ENCODE results near the gene UBE2C. TPM values are rescaled to one million over a fixed set of nuclear protein-coding genes. Genes with fewer than 3 reads are reported as not detected.

The UBE2C gene
- total RNA-seq, 2 donors from 2014 or later = 1.4 to 4.9 TPM

- Histone ChIP-seq H3K4me3 (peak overlapping the region in 1 of 2 donors; percentile 85), H3K4me1 (peaks cover 0 to 43% of the 10 kb centered on the region in 2 donors), H3K9me3 (no peaks in the 10 kb centered on the region), H3K27me3 (no peaks in the 10 kb centered on the region), H3K27ac (peak overlapping the region; percentile 97 to 99), H3K36me3 (no peaks in the 10 kb centered on the region)
- no peak for DNase-seq (ENCODE audit: low spot score)
- no peak for TF ChIP-seq CTCF (IDR thresholded peaks at IDR 0.05)
These were observed 20.2 kb downstream of the UBE2C start for GRCh38 chr20:45832619-45833018.

GRCh38 chr20:45833030-45833882 is 20.8 kb downstream of the UBE2C start, which contains the start of gene SNX21:
Gene SNX21, plus strand, starts transcription at chr20:45833799. Its CDS starts 121 bp downstream, at chr20:45833920.
- no peaks in the 10 kb centered on the region for H3K9me3 ChIP-seq
- no peaks in the 10 kb centered on the region for H3K27me3 ChIP-seq
- H3K36me3 ChIP-seq = no peaks in the 10 kb centered on the region
- H3K4me1 ChIP-seq = peaks cover 0 to 43% of the 10 kb centered on the region in 2 donors
- DNase-seq (ENCODE audit: low spot score) = peak; percentile 95
- H3K4me3 ChIP-seq = peak within 1 kb of the TSS; percentile 85 to 88
- TF ChIP-seq CTCF (IDR thresholded peaks at IDR 0.05) = no peak
- H3K27ac ChIP-seq = peak within 1 kb of the TSS; percentile 97 to 99

- DNase-seq (ENCODE audit: low spot score) = peak; percentile 78
- Histone ChIP-seq H3K27ac (peak overlapping the region; percentile 97 to 99), H3K36me3 (no peaks in the 10 kb centered on the region), H3K27me3 (no peaks in the 10 kb centered on the region), H3K4me1 (peaks cover 0 to 36% of the 10 kb centered on the region in 2 donors), H3K9me3 (no peaks in the 10 kb centered on the region), H3K4me3 (peak overlapping the region; percentile 85 to 88)
- no peak for TF ChIP-seq CTCF (IDR thresholded peaks at IDR 0.05)
These were observed 21.7 kb downstream of the UBE2C start for GRCh38 chr20:45833883-45834796.

- no peaks in the 10 kb centered on the region for H3K9me3 ChIP-seq
- no peaks in the 10 kb centered on the region for H3K27me3 ChIP-seq
- peak overlapping the region; percentile 85 to 88 for H3K4me3 ChIP-seq
- H3K27ac ChIP-seq = peak overlapping the region; percentile 97 to 99
- no peak for TF ChIP-seq CTCF (IDR thresholded peaks at IDR 0.05)
- no peak for DNase-seq (ENCODE audit: low spot score)
- peaks cover 0 to 36% of the 10 kb centered on the region in 2 donors for H3K4me1 ChIP-seq
- H3K36me3 ChIP-seq = peaks cover under 1% of the 10 kb centered on the region
These were observed 22.3 kb downstream of the UBE2C start for GRCh38 chr20:45834797-45835161.

- TF ChIP-seq CTCF (IDR thresholded peaks at IDR 0.05) = no peak
- Histone ChIP-seq H3K9me3 (no peaks in the 10 kb centered on the region), H3K4me3 (peak overlapping the region; percentile 85 to 88), H3K4me1 (peaks cover 0 to 36% of the 10 kb centered on the region in 2 donors), H3K27me3 (no peaks in the 10 kb centered on the region), H3K36me3 (peaks cover 6% of the 10 kb centered on the region), H3K27ac (peak overlapping the region; percentile 97 to 99)
- no peak for DNase-seq (ENCODE audit: low spot score)
These were observed 22.9 kb downstream of the UBE2C start for GRCh38 chr20:45835329-45835765.
